SK-N-DZ (cell line): ENCODE measurements around the gene PHF21B.
A peak's percentile ranks its signal among the peaks of the same experiment; 100 is the strongest.

Source experiments
- DNase-seq: peaks from one replicate; pipeline ENCODE4 v3.0.0-alpha.2; 2015; ENCODE audit warnings: low spot score

PHF21B gene

GRCh38 chr22:44990810-44991209, 19.0 kb downstream of the PHF21B start:
- DNase-seq = no peak

GRCh38 chr22:44990328-44990727, 19.5 kb downstream of the PHF21B start:
- DNase-seq = no peak

GRCh38 chr22:44988671-44989070, 21.1 kb downstream of the PHF21B start:
- no peak for DNase-seq

- DNase-seq = no peak
Measured at GRCh38 chr22:44986926-44987325, 22.9 kb downstream of the PHF21B start.

GRCh38 chr22:44985906-44986527, 23.8 kb downstream of the PHF21B start:
- DNase-seq = no peak

GRCh38 chr22:44983878-44984482, 25.8 kb downstream of the PHF21B start:
- DNase-seq = no peak

- no peak for DNase-seq
Measured at GRCh38 chr22:44982445-44982844, 27.4 kb downstream of the PHF21B start.

- no peak for DNase-seq
Measured at GRCh38 chr22:44981857-44982256, 27.9 kb downstream of the PHF21B start.

- DNase-seq = no peak
Measured at GRCh38 chr22:44979154-44979553, 30.7 kb downstream of the PHF21B start.

GRCh38 chr22:44975427-44976262, 34.2 kb downstream of the PHF21B start:
- DNase-seq = peak; percentile 47

GRCh38 chr22:44974454-44974853, 35.4 kb downstream of the PHF21B start:
- no peak for DNase-seq

GRCh38 chr22:44973829-44974228, 36.0 kb downstream of the PHF21B start:
- no peak for DNase-seq

GRCh38 chr22:44972363-44973083, 37.3 kb downstream of the PHF21B start:
- no peak for DNase-seq

GRCh38 chr22:44971651-44972362, 38.0 kb downstream of the PHF21B start:
- no peak for DNase-seq

GRCh38 chr22:44970291-44970690, 39.5 kb downstream of the PHF21B start:
- no peak for DNase-seq

- no peak for DNase-seq
Measured at GRCh38 chr22:44969817-44970216, 40.0 kb downstream of the PHF21B start.

- DNase-seq = no peak
Measured at GRCh38 chr22:44968736-44969135, 41.1 kb downstream of the PHF21B start.

GRCh38 chr22:44965171-44965570, 44.6 kb downstream of the PHF21B start:
- no peak for DNase-seq

GRCh38 chr22:44964722-44965078, 45.1 kb downstream of the PHF21B start:
- DNase-seq = no peak

- DNase-seq = no peak
Measured at GRCh38 chr22:44963832-44964721, 45.7 kb downstream of the PHF21B start.
